HEK293 (cell line): ENCODE results near the gene NABP2.

Experiments
- CTCF ChIP-seq: fragments of 450-650 bp; formaldehyde crosslinking; IDR thresholded peaks from 2 replicates; pipeline ENCODE4 v1.5.1; 2016; ENCODE audit warnings: missing biosample characterization, missing genetic modification characterization
- HOXC10 ChIP-seq: sonication (generic); formaldehyde crosslinking; IDR thresholded peaks from 2 replicates; pipeline ENCODE4 v1.8.1; 2023; ENCODE audit warnings: mild to moderate bottlenecking, missing genetic modification reagents
- KLF9 ChIP-seq: fragments of 450-650 bp; formaldehyde crosslinking; IDR thresholded peaks from 2 replicates; pipeline ENCODE4 v1.5.1; 2016; ENCODE audit warnings: missing biosample characterization, missing genetic modification characterization, low read depth
- SCRT1 ChIP-seq: fragments of 450-650 bp; formaldehyde crosslinking; IDR thresholded peaks from 2 replicates; pipeline ENCODE4 v1.5.1; 2016; ENCODE audit warnings: missing biosample characterization, missing genetic modification characterization, borderline replicate concordance
- SETDB1 ChIP-seq: IDR thresholded peaks from one replicate; pipeline ENCODE4 v1.6.1; 2017; ENCODE audit warnings: mild to moderate bottlenecking, low read length, moderate library complexity, mixed read lengths; ENCODE audit not compliant: insufficient read length
- YY1 ChIP-seq: fragments of 450-650 bp; formaldehyde crosslinking; IDR thresholded peaks from 2 replicates; pipeline ENCODE4 v1.5.1; 2018; ENCODE audit warnings: missing biosample characterization, missing genetic modification characterization
- ZBTB1 ChIP-seq: fragments of 450-650 bp; formaldehyde crosslinking; IDR thresholded peaks from 2 replicates; pipeline ENCODE4 v1.5.1; 2016; ENCODE audit warnings: missing biosample characterization, missing genetic modification characterization
- ZBTB11 ChIP-seq: fragments of 450-650 bp; formaldehyde crosslinking; conservative IDR thresholded peaks from 2 replicates; pipeline ENCODE4 v1.5.1; 2016; ENCODE audit warnings: low read depth, missing biosample characterization, missing genetic modification characterization
- ZBTB21 ChIP-seq: fragments of 450-650 bp; formaldehyde crosslinking; IDR thresholded peaks from 2 replicates; pipeline ENCODE4 v1.5.1; 2017; ENCODE audit warnings: missing biosample characterization, missing genetic modification characterization
- ZBTB26 ChIP-seq: fragments of 450-650 bp; formaldehyde crosslinking; optimal IDR thresholded peaks from 2 replicates; pipeline ENCODE3; 2016; ENCODE audit warnings: missing biosample characterization, mild to moderate bottlenecking, missing genetic modification characterization
- ZBTB48 ChIP-seq: fragments of 450-650 bp; formaldehyde crosslinking; IDR thresholded peaks from 2 replicates; pipeline ENCODE4 v1.5.1; 2016; ENCODE audit warnings: missing biosample characterization, missing genetic modification characterization
- ZFHX2 ChIP-seq: fragments of 450-650 bp; formaldehyde crosslinking; conservative IDR thresholded peaks from 2 replicates; pipeline ENCODE4 v1.5.1; 2016; ENCODE audit warnings: missing biosample characterization, missing genetic modification characterization
- ZFP3 ChIP-seq: fragments of 450-650 bp; formaldehyde crosslinking; IDR thresholded peaks from 2 replicates; pipeline ENCODE4 v1.5.1; 2016; ENCODE audit warnings: low read depth, missing biosample characterization, missing genetic modification characterization
- ZNF133 ChIP-seq: fragments of 450-650 bp; formaldehyde crosslinking; IDR thresholded peaks from 2 replicates; pipeline ENCODE4 v1.5.1; 2016; ENCODE audit warnings: missing biosample characterization, missing genetic modification characterization
- ZNF148 ChIP-seq: fragments of 450-650 bp; formaldehyde crosslinking; IDR thresholded peaks from 2 replicates; pipeline ENCODE4 v1.5.0; 2017; ENCODE audit warnings: missing biosample characterization, missing genetic modification characterization, borderline replicate concordance
- ZNF157 ChIP-seq: fragments of 450-650 bp; formaldehyde crosslinking; IDR thresholded peaks from 2 replicates; pipeline ENCODE4 v1.5.1; 2016; ENCODE audit warnings: missing biosample characterization, missing genetic modification characterization
- ZNF174 ChIP-seq: fragments of 450-650 bp; formaldehyde crosslinking; IDR thresholded peaks from 2 replicates; pipeline ENCODE4 v1.5.0; 2017; ENCODE audit warnings: missing biosample characterization, mild to moderate bottlenecking, missing genetic modification characterization
- ZNF19 ChIP-seq: fragments of 450-650 bp; formaldehyde crosslinking; IDR thresholded peaks from 2 replicates; pipeline ENCODE4; 2016; ENCODE audit warnings: missing biosample characterization, missing genetic modification characterization, low read depth
- ZNF23 ChIP-seq: fragments of 450-650 bp; formaldehyde crosslinking; IDR thresholded peaks from 2 replicates; pipeline ENCODE4 v1.5.1; 2016; ENCODE audit warnings: missing biosample characterization, missing genetic modification characterization, borderline replicate concordance
- ZNF433 ChIP-seq: fragments of 450-650 bp; formaldehyde crosslinking; IDR thresholded peaks from 2 replicates; pipeline ENCODE4 v1.5.1; 2016; ENCODE audit warnings: missing biosample characterization, missing genetic modification characterization, low read depth
- ZNF449 ChIP-seq: fragments of 450-650 bp; formaldehyde crosslinking; IDR thresholded peaks from 2 replicates; pipeline ENCODE4 v1.5.1; 2017; ENCODE audit warnings: missing biosample characterization, mild to moderate bottlenecking, missing genetic modification characterization, moderate library complexity
- ZNF48 ChIP-seq: fragments of 450-650 bp; formaldehyde crosslinking; IDR thresholded peaks from 2 replicates; pipeline ENCODE4 v1.5.1; 2016; ENCODE audit warnings: missing biosample characterization, missing genetic modification characterization
- ZNF558 ChIP-seq: fragments of 450-650 bp; formaldehyde crosslinking; IDR thresholded peaks from 2 replicates; pipeline ENCODE4 v1.5.1; 2016; ENCODE audit warnings: missing biosample characterization, missing genetic modification characterization
- ZNF596 ChIP-seq: fragments of 450-650 bp; IDR thresholded peaks from 2 replicates; pipeline ENCODE4 v1.5.0; 2018; ENCODE audit warnings: missing biosample characterization, mild to moderate bottlenecking, missing genetic modification characterization, moderate library complexity
- ZNF621 ChIP-seq: fragments of 450-650 bp; formaldehyde crosslinking; IDR thresholded peaks from 2 replicates; pipeline ENCODE4 v1.5.1; 2017; ENCODE audit warnings: missing biosample characterization, missing genetic modification characterization
- ZNF777 ChIP-seq: fragments of 450-650 bp; formaldehyde crosslinking; IDR thresholded peaks from 2 replicates; pipeline ENCODE4 v1.5.1; 2017; ENCODE audit warnings: missing biosample characterization, missing genetic modification characterization, borderline replicate concordance
- ZNF791 ChIP-seq: fragments of 450-650 bp; formaldehyde crosslinking; IDR thresholded peaks from 2 replicates; pipeline ENCODE4 v1.5.1; 2016; ENCODE audit warnings: missing biosample characterization, missing genetic modification characterization
- ZSCAN30 ChIP-seq: fragments of 450-650 bp; IDR thresholded peaks from 2 replicates; pipeline ENCODE4 v1.5.1; 2018; ENCODE audit warnings: missing biosample characterization, mild to moderate bottlenecking, missing genetic modification characterization, moderate library complexity

NABP2 gene

GRCh38 chr12:56221232-56221756, 2.8 kb upstream of the NABP2 start (continued):
- TF ChIP-seq ZBTB26 (tag by site-specific recombination) = no peak
- TF ChIP-seq ZNF621 (tag by site-specific recombination) = no peak
- no peak for TF ChIP-seq ZBTB1 (tag by site-specific recombination)
- no peak for TF ChIP-seq ZNF48 (tag by site-specific recombination)
- TF ChIP-seq CTCF (tag by site-specific recombination) = no peak
- TF ChIP-seq ZNF148 = no peak
- no peak for TF ChIP-seq ZBTB11 (tag by site-specific recombination)
- TF ChIP-seq ZBTB21 (tag by site-specific recombination) = 0 out of 2 replicates have a peak, but pooled peaks have one; percentile 42
- TF ChIP-seq ZNF157 (tag by site-specific recombination) = no peak
- no peak for TF ChIP-seq ZNF174
- TF ChIP-seq ZNF133 (tag by site-specific recombination) = no peak
- no peak for TF ChIP-seq HOXC10 (CRISPR knock-in tag)
- TF ChIP-seq YY1 (tag by site-specific recombination) = no peak; the same call in 1 of the 2 replicates
- no peak for TF ChIP-seq ZNF449 (tag by site-specific recombination)
- no peak for TF ChIP-seq ZNF433 (tag by site-specific recombination)
- TF ChIP-seq ZNF596 (tag by site-specific recombination) = no peak
- no peak for TF ChIP-seq ZNF19 (tag by site-specific recombination)
- no peak for TF ChIP-seq ZNF777 (tag by site-specific recombination)
- TF ChIP-seq KLF9 (tag by site-specific recombination) = peak; percentile 61
- no peak for TF ChIP-seq SETDB1
- no peak for TF ChIP-seq ZNF558
- no peak for TF ChIP-seq ZNF23 (tag by site-specific recombination)
- TF ChIP-seq ZFP3 (tag by site-specific recombination) = no peak
- no peak for TF ChIP-seq SCRT1 (tag by site-specific recombination)
- TF ChIP-seq ZBTB48 (tag by site-specific recombination) = 0 out of 2 replicates have a peak, but pooled peaks have one; percentile 71
- TF ChIP-seq ZFHX2 (tag by site-specific recombination) = peak; percentile 72
- no peak for TF ChIP-seq ZNF791
- TF ChIP-seq ZSCAN30 (tag by site-specific recombination) = no peak; the same call in 1 of the 2 replicates
